IPS-18a (cell line): Measurements from ENCODE around the gene NOTCH2.
"Not testable (repeated sequence)": the region's sequence is repeated elsewhere in the genome, so short reads cannot be mapped to it uniquely, and the experiment has no call there.

Experiments used
- H3K27ac ChIP-seq: one replicate; pipeline ENCODE4 v1.5.1; 2013; ENCODE audit warnings: low read length
- H3K27me3 ChIP-seq: one replicate; pipeline ENCODE4 v1.6.1; 2013; ENCODE audit warnings: mild to moderate bottlenecking, low read length; ENCODE audit not compliant: control insufficient read depth, insufficient read depth
- H3K36me3 ChIP-seq: one replicate; pipeline ENCODE4 v1.6.1; 2013; ENCODE audit warnings: low read depth, low read length; ENCODE audit not compliant: control insufficient read depth
- H3K4me1 ChIP-seq: one replicate; pipeline ENCODE4 v1.6.1; 2013; ENCODE audit warnings: low read depth, low read length; ENCODE audit not compliant: control insufficient read depth
- H3K4me3 ChIP-seq: one replicate; pipeline ENCODE4 v1.5.1; 2013; ENCODE audit warnings: low read length
- H3K9ac ChIP-seq: one replicate; pipeline ENCODE4 v1.6.1; 2013; ENCODE audit warnings: mild to moderate bottlenecking, low read length, moderate library complexity
- H3K9me3 ChIP-seq: one replicate; pipeline ENCODE4 v1.6.1; 2013; ENCODE audit warnings: low read depth, low read length; ENCODE audit not compliant: control insufficient read depth

Gene NOTCH2

GRCh38 chr1:120032253-120032652 is 37.2 kb downstream of the NOTCH2 start:
- H3K9ac ChIP-seq, H3K9me3 ChIP-seq: not testable (repeated sequence)

GRCh38 chr1:120023791-120024190 is 45.7 kb downstream of the NOTCH2 start:
- H3K36me3 ChIP-seq, H3K4me3 ChIP-seq, H3K9me3 ChIP-seq, H3K4me1 ChIP-seq, H3K9ac ChIP-seq, H3K27me3 ChIP-seq, H3K27ac ChIP-seq: not testable (repeated sequence)

More at GRCh38 chr1:120032253-120032652, 37.2 kb downstream of the NOTCH2 start:
- H3K36me3 ChIP-seq, H3K27ac ChIP-seq, H3K4me3 ChIP-seq, H3K4me1 ChIP-seq, H3K27me3 ChIP-seq: not testable (repeated sequence)

DNA sequence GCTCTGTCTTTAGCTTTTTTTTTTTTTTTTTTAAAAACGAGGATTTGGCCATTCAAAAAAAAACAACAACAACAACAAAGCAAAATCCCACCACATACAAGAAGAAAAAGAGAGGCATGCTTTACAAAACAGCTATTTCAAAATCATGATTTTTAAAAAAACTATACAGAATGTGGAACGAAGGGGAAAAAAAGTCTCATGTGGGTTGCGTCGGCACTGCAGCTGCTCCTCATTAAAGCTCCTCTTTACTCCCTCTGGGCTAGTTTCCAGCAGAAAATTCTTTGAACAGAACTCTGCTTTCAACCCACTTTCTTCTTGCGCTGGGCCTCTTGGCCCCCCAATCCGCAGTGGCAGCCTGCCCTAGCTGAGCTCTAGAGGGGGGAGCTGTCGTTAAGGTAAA is 54.5 kb downstream of the NOTCH2 start:
- not testable (repeated sequence) for H3K4me1 ChIP-seq, H3K9ac ChIP-seq, H3K27me3 ChIP-seq, H3K36me3 ChIP-seq, H3K9me3 ChIP-seq, H3K27ac ChIP-seq, H3K4me3 ChIP-seq

- H3K36me3 ChIP-seq, H3K9me3 ChIP-seq: not testable (repeated sequence)
Measured at GRCh38 chr1:120008320-120008719, 61.1 kb downstream of the NOTCH2 start.

GRCh38 chr1:120007850-120008249 is 61.6 kb downstream of the NOTCH2 start:
- not testable (repeated sequence) for H3K9me3 ChIP-seq, H3K4me1 ChIP-seq, H3K27ac ChIP-seq, H3K27me3 ChIP-seq, H3K4me3 ChIP-seq, H3K36me3 ChIP-seq, H3K9ac ChIP-seq

More at GRCh38 chr1:120008320-120008719, 61.1 kb downstream of the NOTCH2 start:
- not testable (repeated sequence) for H3K9ac ChIP-seq, H3K4me1 ChIP-seq, H3K27me3 ChIP-seq, H3K4me3 ChIP-seq, H3K27ac ChIP-seq

DNA sequence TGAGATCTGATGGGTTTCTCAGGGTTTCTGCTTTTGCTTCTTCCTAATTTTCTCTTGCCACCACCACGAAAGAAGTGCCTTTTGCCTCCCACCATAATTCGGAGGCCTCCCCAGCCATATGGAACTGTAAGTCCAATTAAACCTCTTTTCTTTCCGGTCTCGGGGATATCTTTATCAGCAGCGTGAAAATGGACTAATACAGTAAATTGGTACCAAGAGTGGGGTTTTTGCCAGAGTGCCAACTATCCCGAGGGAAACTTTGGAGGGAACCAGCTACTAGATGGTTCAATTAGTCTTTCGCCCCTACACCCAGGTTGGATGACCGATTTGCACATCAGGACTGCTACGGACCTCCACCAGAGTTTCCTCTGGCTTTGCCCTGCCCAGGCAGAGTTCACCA is 68.4 kb downstream of the NOTCH2 start:
- H3K9me3 ChIP-seq, H3K9ac ChIP-seq, H3K27ac ChIP-seq, H3K4me1 ChIP-seq, H3K4me3 ChIP-seq, H3K27me3 ChIP-seq, H3K36me3 ChIP-seq: not testable (repeated sequence)

DNA sequence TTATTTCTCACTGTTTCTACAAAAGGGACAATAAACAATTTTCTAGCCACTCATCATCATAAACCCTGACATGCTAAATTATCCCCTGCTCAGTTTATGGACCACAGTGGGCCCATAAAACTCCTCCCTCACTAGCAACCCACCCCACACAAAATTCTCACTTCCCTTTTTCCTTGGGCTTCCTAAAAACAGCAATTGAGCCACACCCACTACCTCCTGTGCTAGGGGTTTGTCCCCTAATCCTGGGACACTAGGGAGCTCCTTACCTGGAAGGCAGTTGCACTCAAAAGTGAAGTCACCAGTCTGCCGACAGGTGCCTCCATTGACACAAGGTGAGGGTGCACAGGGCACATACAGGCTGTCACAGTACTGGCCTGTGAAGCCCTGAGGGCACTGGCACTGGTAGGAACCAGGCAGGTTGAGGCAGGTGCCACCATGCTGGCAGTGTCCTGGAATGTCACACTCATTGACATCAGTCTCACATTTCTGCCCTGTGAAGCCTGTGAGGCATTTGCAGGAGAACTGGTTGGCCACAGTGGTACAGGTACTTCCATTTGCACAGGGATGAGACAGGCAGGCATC is 72.6 kb downstream of the NOTCH2 start:
- H3K4me3 ChIP-seq, H3K4me1 ChIP-seq, H3K9ac ChIP-seq, H3K27me3 ChIP-seq, H3K27ac ChIP-seq, H3K9me3 ChIP-seq, H3K36me3 ChIP-seq: not testable (repeated sequence)

- H3K9ac ChIP-seq, H3K36me3 ChIP-seq, H3K27me3 ChIP-seq, H3K9me3 ChIP-seq, H3K27ac ChIP-seq, H3K4me1 ChIP-seq, H3K4me3 ChIP-seq: not testable (repeated sequence)
Measured at GRCh38 chr1:119995975-119996374, 73.5 kb downstream of the NOTCH2 start.

- Histone ChIP-seq H3K9me3 (no peaks in the 10 kb centered on the region), H3K9ac (no peak overlapping the region), H3K4me1 (no peaks in the 10 kb centered on the region), H3K27me3 (no peaks in the 10 kb centered on the region), H3K36me3 (peaks cover 9% of the 10 kb centered on the region), H3K27ac (no peak overlapping the region), H3K4me3 (no peak overlapping the region)
Measured at GRCh38 chr1:119988306-119989062, 81.0 kb downstream of the NOTCH2 start.

DNA sequence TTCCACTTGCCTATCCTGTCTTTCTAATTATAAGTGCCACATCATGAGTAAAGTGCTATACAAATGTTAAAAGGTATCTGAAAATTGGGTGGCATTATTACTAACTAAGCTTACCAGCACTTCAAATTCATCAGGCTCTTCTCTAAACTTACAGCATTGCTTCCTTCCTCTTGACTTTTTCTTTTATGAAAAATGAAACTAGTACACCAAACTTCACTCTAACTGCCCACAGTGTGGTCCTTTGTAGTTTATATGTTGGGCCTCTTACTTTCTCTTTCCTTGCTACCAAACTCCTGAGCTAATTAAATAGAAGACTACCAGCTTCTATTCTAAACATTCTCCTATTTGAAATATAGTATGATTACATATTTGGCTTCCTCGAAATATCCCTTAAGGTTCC is 81.8 kb downstream of the NOTCH2 start:
- Histone ChIP-seq H3K36me3 (peaks cover 9% of the 10 kb centered on the region), H3K9ac (no peak overlapping the region), H3K27ac (no peak overlapping the region), H3K27me3 (no peaks in the 10 kb centered on the region), H3K4me3 (no peak overlapping the region), H3K9me3 (no peaks in the 10 kb centered on the region), H3K4me1 (no peaks in the 10 kb centered on the region)

DNA sequence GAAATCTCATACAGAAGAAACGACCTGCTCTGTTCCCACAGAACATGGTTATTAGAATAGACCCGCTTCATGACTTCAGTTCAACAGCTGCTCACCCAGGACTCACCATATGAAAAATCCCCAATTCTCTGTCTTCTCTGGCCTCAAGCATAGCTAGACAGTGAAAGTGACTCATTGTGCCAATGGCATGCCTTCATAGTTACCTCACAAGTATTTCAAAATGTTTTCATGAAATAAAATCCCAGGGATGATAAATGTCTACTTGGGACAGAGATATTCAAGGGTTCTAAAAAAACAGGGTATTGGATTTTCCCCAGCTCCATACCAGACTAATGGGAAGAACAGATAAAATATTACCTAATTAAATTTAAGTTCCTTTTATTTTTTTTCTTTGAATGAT is 82.3 kb downstream of the NOTCH2 start:
- H3K9ac ChIP-seq, result no peak overlapping the region
- no peak overlapping the region for H3K27ac ChIP-seq
- H3K36me3 ChIP-seq, result peaks cover 9% of the 10 kb centered on the region
- no peaks in the 10 kb centered on the region for H3K4me1 ChIP-seq
- no peak overlapping the region for H3K4me3 ChIP-seq
- H3K9me3 ChIP-seq, result no peaks in the 10 kb centered on the region
- H3K27me3 ChIP-seq, result no peaks in the 10 kb centered on the region

DNA sequence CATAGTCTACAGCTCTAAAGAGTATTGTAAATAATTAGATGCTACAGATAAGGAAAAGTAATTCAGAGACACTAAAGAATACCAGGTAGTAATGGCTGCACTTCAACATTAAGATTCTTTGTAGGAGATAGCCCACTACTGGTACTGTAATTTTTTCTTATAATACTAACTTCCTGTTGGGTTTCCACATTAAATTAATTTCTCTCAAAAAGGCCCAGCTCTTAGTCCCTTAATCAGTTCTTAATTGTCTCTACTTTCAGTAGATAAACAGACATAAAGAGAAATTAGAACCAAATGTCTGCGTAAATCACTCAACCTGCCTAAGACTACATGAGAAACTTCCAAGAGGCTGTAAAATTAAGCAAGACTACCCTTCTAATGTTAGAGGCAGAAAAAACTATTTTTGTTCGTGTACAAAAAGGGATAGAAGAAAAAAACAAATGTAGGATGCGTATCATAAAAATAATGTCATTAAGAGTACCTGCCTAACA is 83.4 kb downstream of the NOTCH2 start:
- Histone ChIP-seq H3K9ac (no peak overlapping the region), H3K27me3 (no peaks in the 10 kb centered on the region), H3K4me1 (no peaks in the 10 kb centered on the region), H3K4me3 (no peak overlapping the region), H3K27ac (no peak overlapping the region), H3K36me3 (peaks cover 9% of the 10 kb centered on the region), H3K9me3 (no peaks in the 10 kb centered on the region)
